GM12801 (cell line): ENCODE data around the gene ZIC1.

ENCODE experiments used
- TF ChIP-seq, protein P1 (sequence below): IDR thresholded peaks from one replicate; pipeline ENCODE4 v1.5.1; 2011; ENCODE audit warnings: control low read depth; ENCODE audit not compliant: insufficient read length; ENCODE audit errors: extremely low read depth

Gene ZIC1

DNA sequence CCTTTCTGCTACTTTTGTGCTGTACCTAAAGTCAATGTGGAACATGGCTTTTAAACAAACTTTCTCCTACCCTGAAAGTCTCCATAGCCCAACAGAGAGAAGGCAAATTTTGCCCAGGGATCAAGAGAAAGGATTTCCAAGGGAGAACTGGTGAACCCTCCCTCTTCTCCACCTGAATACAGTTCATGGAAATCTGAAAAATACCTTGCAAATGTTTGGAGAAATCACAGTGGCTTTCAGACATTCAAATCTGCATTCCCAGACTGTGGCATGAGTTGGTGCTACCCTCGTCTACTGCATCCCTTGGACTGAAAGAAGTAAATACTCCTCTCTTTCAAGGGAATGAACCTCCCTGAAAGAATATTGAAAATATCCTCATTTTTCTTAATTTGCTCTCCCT, 41.5 kb upstream of the ZIC1 start:
- TF ChIP-seq, protein P1, sequence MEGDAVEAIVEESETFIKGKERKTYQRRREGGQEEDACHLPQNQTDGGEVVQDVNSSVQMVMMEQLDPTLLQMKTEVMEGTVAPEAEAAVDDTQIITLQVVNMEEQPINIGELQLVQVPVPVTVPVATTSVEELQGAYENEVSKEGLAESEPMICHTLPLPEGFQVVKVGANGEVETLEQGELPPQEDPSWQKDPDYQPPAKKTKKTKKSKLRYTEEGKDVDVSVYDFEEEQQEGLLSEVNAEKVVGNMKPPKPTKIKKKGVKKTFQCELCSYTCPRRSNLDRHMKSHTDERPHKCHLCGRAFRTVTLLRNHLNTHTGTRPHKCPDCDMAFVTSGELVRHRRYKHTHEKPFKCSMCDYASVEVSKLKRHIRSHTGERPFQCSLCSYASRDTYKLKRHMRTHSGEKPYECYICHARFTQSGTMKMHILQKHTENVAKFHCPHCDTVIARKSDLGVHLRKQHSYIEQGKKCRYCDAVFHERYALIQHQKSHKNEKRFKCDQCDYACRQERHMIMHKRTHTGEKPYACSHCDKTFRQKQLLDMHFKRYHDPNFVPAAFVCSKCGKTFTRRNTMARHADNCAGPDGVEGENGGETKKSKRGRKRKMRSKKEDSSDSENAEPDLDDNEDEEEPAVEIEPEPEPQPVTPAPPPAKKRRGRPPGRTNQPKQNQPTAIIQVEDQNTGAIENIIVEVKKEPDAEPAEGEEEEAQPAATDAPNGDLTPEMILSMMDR, result no peak

DNA sequence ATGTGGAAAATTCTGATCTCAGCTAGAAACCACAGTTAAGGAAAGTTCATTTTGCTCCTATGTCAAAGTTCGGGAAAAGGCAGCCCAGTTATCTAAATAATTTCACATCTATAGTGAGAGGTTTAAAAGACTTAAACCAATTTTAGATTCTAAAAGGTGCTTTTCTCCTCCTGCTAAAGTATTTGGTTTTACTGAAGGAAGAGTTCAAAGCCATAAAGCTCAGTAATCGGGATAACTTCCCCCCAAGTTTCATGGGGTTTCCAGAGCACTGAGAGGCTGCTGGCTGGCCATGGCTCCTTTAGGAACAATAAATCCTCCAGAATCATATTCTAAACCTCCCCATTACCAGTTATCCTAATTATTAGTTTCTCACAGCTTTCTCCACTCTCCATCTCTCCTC, 41.0 kb upstream of the ZIC1 start:
- TF ChIP-seq, protein P1, result no peak

DNA sequence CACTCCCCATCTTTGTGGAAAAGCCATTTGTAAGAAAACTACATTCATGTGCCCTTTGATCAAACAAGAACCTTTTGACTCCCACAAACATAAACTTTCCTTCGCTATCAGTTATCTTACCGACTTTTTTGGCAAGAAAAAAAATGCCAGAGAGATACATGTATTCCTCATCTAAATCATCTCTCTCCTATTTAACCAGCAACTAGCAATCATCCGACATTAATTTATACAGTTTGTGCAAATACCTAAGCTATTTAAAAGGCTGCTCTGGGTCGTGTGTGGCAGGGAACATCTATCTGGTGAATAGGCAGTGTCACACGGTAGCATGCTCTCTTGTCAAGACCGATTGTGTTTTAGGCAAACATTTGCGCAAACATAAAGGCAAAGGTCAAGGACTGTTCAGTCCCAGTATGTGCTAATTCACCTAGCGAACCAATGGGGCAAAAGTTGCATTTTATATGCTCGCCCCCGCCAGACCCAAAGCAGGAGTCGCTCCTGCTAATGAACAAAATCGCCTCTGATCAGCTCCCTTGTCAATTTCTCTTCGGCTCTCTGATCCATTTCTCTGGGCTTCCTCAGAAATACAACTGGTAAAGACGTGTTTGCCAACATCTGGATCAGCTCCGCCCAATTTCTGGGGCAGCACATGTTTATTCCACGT, 40.5 kb upstream of the ZIC1 start:
- TF ChIP-seq, protein P1, result no peak

DNA sequence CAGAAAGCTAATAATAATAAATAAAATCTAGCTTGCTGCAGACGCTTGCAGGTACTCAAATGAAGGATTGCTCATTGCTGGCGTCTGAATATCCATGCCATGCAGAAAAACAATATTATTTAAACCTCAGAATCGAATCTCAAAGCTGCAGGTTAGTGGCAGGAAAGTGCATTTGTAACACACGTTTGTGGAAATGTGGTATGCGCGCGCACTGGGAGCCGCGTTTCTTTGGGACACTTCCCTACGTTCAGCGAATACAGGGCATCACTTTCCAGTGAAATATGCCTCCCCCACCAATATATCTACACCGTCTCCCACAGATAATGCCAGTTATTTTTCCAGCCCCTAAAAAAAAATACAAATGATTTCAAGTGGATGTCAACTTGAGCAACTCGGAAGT, 39.9 kb upstream of the ZIC1 start:
- TF ChIP-seq, protein P1, result no peak

DNA sequence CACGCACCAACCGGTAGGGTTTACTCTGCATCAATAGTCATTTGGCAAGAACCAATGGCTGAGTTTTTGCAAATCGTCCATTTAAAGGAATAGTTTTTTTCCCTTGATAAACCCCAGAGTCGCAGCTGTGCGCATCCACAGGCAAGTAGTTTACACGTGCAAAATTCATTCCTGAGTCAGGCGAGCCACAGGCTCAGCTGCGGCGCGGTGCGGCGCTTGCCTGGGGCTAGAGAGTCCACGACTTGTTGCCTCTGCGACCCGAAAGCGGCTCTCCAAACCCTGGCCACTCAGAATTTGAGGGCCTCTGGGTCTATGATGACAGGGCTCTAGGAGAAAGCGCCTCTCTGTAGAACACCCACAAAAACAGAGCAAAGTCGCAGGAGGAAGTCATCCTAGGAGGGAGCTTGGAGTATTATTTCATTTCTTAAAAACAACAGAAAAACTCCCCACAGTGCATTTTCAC, 39.5 kb upstream of the ZIC1 start:
- TF ChIP-seq, protein P1, result no peak

DNA sequence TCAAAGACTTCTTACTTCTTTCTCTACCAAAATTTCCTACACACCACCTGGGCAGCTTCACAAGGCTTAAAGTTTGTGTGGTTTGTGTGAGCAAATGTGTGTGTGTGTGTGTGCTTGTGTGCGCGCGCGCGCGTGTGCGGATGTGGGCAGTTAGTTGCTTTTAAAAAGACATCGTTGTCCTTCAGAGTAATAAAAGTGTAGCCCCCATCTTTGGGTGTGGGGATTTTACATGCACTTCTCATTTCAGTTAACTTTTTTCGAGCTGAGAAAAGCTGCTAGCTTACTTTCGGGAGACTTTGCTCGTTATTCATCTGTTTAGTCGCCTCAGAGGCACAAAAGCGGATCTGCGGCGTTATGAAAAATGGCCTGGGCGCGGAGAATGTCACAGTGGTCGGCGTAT, 38.8 kb upstream of the ZIC1 start:
- TF ChIP-seq, protein P1, result no peak

DNA sequence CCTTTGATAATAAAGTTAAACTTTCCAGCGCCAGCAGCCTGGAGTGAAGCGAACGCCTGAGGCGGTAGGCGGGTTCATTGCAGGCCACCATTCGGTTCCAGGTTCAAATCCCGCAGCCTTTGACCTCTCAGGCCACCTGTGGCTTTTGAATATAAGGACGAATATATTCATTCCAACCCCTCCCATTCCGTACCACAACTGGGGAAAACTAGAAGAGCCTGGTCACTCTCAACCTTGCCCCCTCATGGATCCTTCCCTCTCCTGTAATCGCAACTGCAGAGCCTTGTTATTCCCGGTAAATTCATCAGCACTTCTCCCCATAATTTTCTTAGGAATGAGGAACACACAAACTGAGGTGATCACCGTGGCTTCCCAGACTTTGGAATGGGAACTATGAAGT, 38.0 kb upstream of the ZIC1 start:
- TF ChIP-seq, protein P1, result no peak
